Measurements from ENCODE around the gene D2HGDH.
"Not testable (repeated sequence)": the region's sequence is repeated elsewhere in the genome, so short reads cannot be mapped to it uniquely, and the experiment has no call there.

The D2HGDH gene

GRCh38 chr2:241777170-241777685 lies 42.8 kb downstream of the D2HGDH start:
- ChIA-PET CTCF (no interaction called here), POLR2A (no interaction called here)
- TF ChIP-seq NFRKB (IDR thresholded peaks at IDR 0.05) (no peak), BHLHE40 (IDR thresholded peaks at IDR 0.05; ENCODE audit: borderline replicate concordance) (no peak), ELF4 (IDR thresholded peaks at IDR 0.05) (no peak), ZNF384 (IDR thresholded peaks at IDR 0.05) (no peak), SP1 (IDR thresholded peaks at IDR 0.05) (no peak), FOXK2 (IDR thresholded peaks at IDR 0.05) (no peak), CTBP1 (IDR thresholded peaks at IDR 0.05; ENCODE audit: borderline replicate concordance) (no peak), SUZ12 (IDR thresholded peaks at IDR 0.05) (no peak), L3MBTL2 (conservative IDR thresholded peaks at IDR 0.05) (no peak), FOXA1 (IDR thresholded peaks at IDR 0.05) (no peak), HDGF (IDR thresholded peaks at IDR 0.05; ENCODE audit: borderline replicate concordance) (no peak), PKNOX1 (IDR thresholded peaks at IDR 0.05) (no peak), FOXM1 (IDR thresholded peaks at IDR 0.05; ENCODE audit: borderline replicate concordance) (no peak), ARNT (IDR thresholded peaks at IDR 0.05) (no peak), LEF1 (IDR thresholded peaks at IDR 0.05; ENCODE audit: borderline replicate concordance) (no peak), TARDBP (IDR thresholded peaks at IDR 0.05) (no peak)
- no peak for DNase-seq (ENCODE audit: extremely low spot score)

GRCh38 chr2:241777686-241778627 lies 43.5 kb downstream of the D2HGDH start:
- TF ChIP-seq CTBP1 (IDR thresholded peaks at IDR 0.05; ENCODE audit: borderline replicate concordance): no peak
- no peak for TF ChIP-seq L3MBTL2 (conservative IDR thresholded peaks at IDR 0.05)
- no peak for TF ChIP-seq HDGF (IDR thresholded peaks at IDR 0.05; ENCODE audit: borderline replicate concordance)
- no peak for TF ChIP-seq ZNF384 (IDR thresholded peaks at IDR 0.05)
- TF ChIP-seq FOXA1 (IDR thresholded peaks at IDR 0.05): no peak
- TF ChIP-seq BHLHE40 (IDR thresholded peaks at IDR 0.05; ENCODE audit: borderline replicate concordance): no peak
- no peak for TF ChIP-seq LEF1 (IDR thresholded peaks at IDR 0.05; ENCODE audit: borderline replicate concordance)
- TF ChIP-seq TARDBP (IDR thresholded peaks at IDR 0.05): no peak
- no peak for TF ChIP-seq FOXK2 (IDR thresholded peaks at IDR 0.05)
- no peak for TF ChIP-seq FOXM1 (IDR thresholded peaks at IDR 0.05; ENCODE audit: borderline replicate concordance)
- ChIA-PET POLR2A (no interaction called here), CTCF (no interaction called here)
- no peak for DNase-seq (ENCODE audit: extremely low spot score)

GRCh38 chr2:241780939-241781569 lies 46.6 kb downstream of the D2HGDH start:
- CTCF ChIA-PET: no interaction called here
- TF ChIP-seq NFRKB (IDR thresholded peaks at IDR 0.05) (no peak), PKNOX1 (IDR thresholded peaks at IDR 0.05) (no peak), BHLHE40 (IDR thresholded peaks at IDR 0.05; ENCODE audit: borderline replicate concordance) (no peak), ELF4 (IDR thresholded peaks at IDR 0.05) (no peak), LEF1 (IDR thresholded peaks at IDR 0.05; ENCODE audit: borderline replicate concordance) (no peak), FOXK2 (IDR thresholded peaks at IDR 0.05) (no peak)
- POLR2A ChIA-PET: interaction anchor here (1.2 kb wide), 1 partner anchor 47 kb away, joined by 3 read pairs; the partner anchor contains the start of gene D2HGDH
- no peak for DNase-seq (ENCODE audit: extremely low spot score)

GRCh38 chr2:241782053-241782452 lies 47.6 kb downstream of the D2HGDH start:
- POLR2A ChIA-PET; CTCF ChIA-PET; DNase-seq (ENCODE audit: extremely low spot score): not testable (repeated sequence)

- ChIA-PET POLR2A (interaction anchor here (1.4 kb wide), 1 partner anchor 15 kb away, joined by 3 read pairs; no protein-coding TSS in a partner anchor), CTCF (no interaction called here)
- no peak for TF ChIP-seq NFRKB (IDR thresholded peaks at IDR 0.05)
- TF ChIP-seq SUZ12 (IDR thresholded peaks at IDR 0.05): no peak
- no peak for TF ChIP-seq HDGF (IDR thresholded peaks at IDR 0.05; ENCODE audit: borderline replicate concordance)
- no peak for DNase-seq (ENCODE audit: extremely low spot score)
Observed at GRCh38 chr2:241788135-241788534, 53.7 kb downstream of the D2HGDH start.

- TF ChIP-seq L3MBTL2 (conservative IDR thresholded peaks at IDR 0.05) (no peak), ELF4 (IDR thresholded peaks at IDR 0.05) (no peak), FOXM1 (IDR thresholded peaks at IDR 0.05; ENCODE audit: borderline replicate concordance) (no peak), TARDBP (IDR thresholded peaks at IDR 0.05) (no peak), SP1 (IDR thresholded peaks at IDR 0.05) (no peak), BHLHE40 (IDR thresholded peaks at IDR 0.05; ENCODE audit: borderline replicate concordance) (no peak), PKNOX1 (IDR thresholded peaks at IDR 0.05) (no peak), HDGF (IDR thresholded peaks at IDR 0.05; ENCODE audit: borderline replicate concordance) (no peak), ARNT (IDR thresholded peaks at IDR 0.05) (no peak), ZNF384 (IDR thresholded peaks at IDR 0.05) (no peak)
- DNase-seq (ENCODE audit: extremely low spot score): no peak
- CTCF ChIA-PET: no interaction called here
- POLR2A ChIA-PET: no interaction called here
Observed at GRCh38 chr2:241788572-241788971, 54.1 kb downstream of the D2HGDH start.

GRCh38 chr2:241791385-241791784 lies 57.0 kb downstream of the D2HGDH start:
- CTCF ChIA-PET; POLR2A ChIA-PET; DNase-seq (ENCODE audit: extremely low spot score): not testable (repeated sequence)
